HepG2 (cell line): ENCODE data around the gene MAML1. TPM values are rescaled to one million over a fixed set of nuclear protein-coding genes. Genes with fewer than 3 reads are reported as not detected.

Source experiments
- CEBPG ChIP-seq: IDR thresholded peaks from 2 replicates; pipeline ENCODE4 v1.6.1; 2016
- CHD2 ChIP-seq: IDR thresholded peaks from 2 replicates; pipeline ENCODE4 v1.6.1; 2011; ENCODE audit warnings: low read depth, low read length, improper control_type of control experiment
- DMAP1 ChIP-seq: IDR thresholded peaks from 2 replicates; pipeline ENCODE4 v1.6.1; 2016
- E2F2 ChIP-seq: sonication (generic); formaldehyde crosslinking; IDR thresholded peaks from 2 replicates; pipeline ENCODE4 v1.4.0; 2020; ENCODE audit warnings: missing genetic modification reagents, borderline replicate concordance
- GRHL1 ChIP-seq: sonication (generic); formaldehyde crosslinking; conservative IDR thresholded peaks from 2 replicates; pipeline ENCODE4 v1.8.0; 2022; ENCODE audit warnings: missing genetic modification reagents
- MAF1 ChIP-seq: sonication (generic); formaldehyde crosslinking; IDR thresholded peaks from 2 replicates; pipeline ENCODE4 v1.5.0; 2020; ENCODE audit warnings: missing genetic modification reagents, borderline replicate concordance
- MXD1 ChIP-seq: sonication (generic); formaldehyde crosslinking; IDR thresholded peaks from 2 replicates; pipeline ENCODE4 v1.4.0; 2020; ENCODE audit warnings: mild to moderate bottlenecking, missing genetic modification reagents
- POGZ ChIP-seq: sonication (generic); formaldehyde crosslinking; IDR thresholded peaks from 2 replicates; pipeline ENCODE4 v1.4.0; 2020; ENCODE audit warnings: mild to moderate bottlenecking, missing genetic modification reagents
- POLR2G ChIP-seq: fragments of 200-400 bp; formaldehyde crosslinking; IDR thresholded peaks from 2 replicates; pipeline ENCODE4 v1.6.1; 2018; ENCODE audit warnings: mild to moderate bottlenecking, low read depth, low read length, moderate library complexity
- PRPF4 ChIP-seq: fragments of 200-400 bp; formaldehyde crosslinking; IDR thresholded peaks from 2 replicates; pipeline ENCODE4 v1.6.1; 2016; ENCODE audit warnings: low read length, low read depth; ENCODE audit not compliant: poor library complexity, severe bottlenecking
- RFXAP ChIP-seq: sonication (generic); formaldehyde crosslinking; IDR thresholded peaks from 2 replicates; pipeline ENCODE4 v1.4.0; 2020; ENCODE audit warnings: missing genetic modification reagents, borderline replicate concordance
- SMARCE1 ChIP-seq: fragments of 450-650 bp; IDR thresholded peaks from 2 replicates; pipeline ENCODE4 v1.6.1; 2017; ENCODE audit warnings: borderline replicate concordance
- SRSF1 ChIP-seq: fragments of 200-400 bp; formaldehyde crosslinking; optimal IDR thresholded peaks from 2 replicates; pipeline ENCODE3; 2017; ENCODE audit warnings: mild to moderate bottlenecking, low read depth, low read length, moderate library complexity
- SRY ChIP-seq: sonication (generic); formaldehyde crosslinking; IDR thresholded peaks from 2 replicates; pipeline ENCODE4 v1.8.0; 2022; ENCODE audit warnings: mild to moderate bottlenecking, missing genetic modification reagents
- TFE3 ChIP-seq: IDR thresholded peaks from 2 replicates; pipeline ENCODE4 v1.6.1; 2016
- ZFP91 ChIP-seq: sonication (generic); formaldehyde crosslinking; IDR thresholded peaks from 2 replicates; pipeline ENCODE4 v1.9.0; 2022; ENCODE audit warnings: missing genetic modification reagents, mild to moderate bottlenecking, borderline replicate concordance
- ZNF17 ChIP-seq: sonication (generic); formaldehyde crosslinking; IDR thresholded peaks from 2 replicates; pipeline ENCODE4 v1.5.0; 2020; ENCODE audit warnings: mild to moderate bottlenecking, missing genetic modification reagents
- ZNF232 ChIP-seq: sonication (generic); formaldehyde crosslinking; IDR thresholded peaks from 2 replicates; pipeline ENCODE4 v1.4.0; 2020; ENCODE audit warnings: missing genetic modification reagents, borderline replicate concordance
- ZNF484 ChIP-seq: sonication (generic); formaldehyde crosslinking; IDR thresholded peaks from 2 replicates; pipeline ENCODE4 v1.5.1; 2020; ENCODE audit warnings: mild to moderate bottlenecking, low read depth, missing genetic modification reagents, borderline replicate concordance
- ZNF556 ChIP-seq: sonication (generic); formaldehyde crosslinking; IDR thresholded peaks from 2 replicates; pipeline ENCODE4 v1.4.0; 2020; ENCODE audit warnings: mild to moderate bottlenecking, missing genetic modification reagents, borderline replicate concordance
- ZNF572 ChIP-seq: sonication (generic); formaldehyde crosslinking; IDR thresholded peaks from 2 replicates; pipeline ENCODE4 v1.5.1; 2020; ENCODE audit warnings: mild to moderate bottlenecking, missing genetic modification reagents
- ZSCAN22 ChIP-seq: sonication (generic); formaldehyde crosslinking; IDR thresholded peaks from 2 replicates; pipeline ENCODE4 v1.4.0; 2020; ENCODE audit warnings: mild to moderate bottlenecking, missing genetic modification reagents
- polyA plus RNA-seq, 8 experiments: library from polyadenylated mRNA; depleted of rRNA in 3 of 8; stranded (reverse) in 7 of 8; unstranded in 1 of 8; fragments of >200 nt; fragmentation: Illumina TruSeq in 4 of 8; extraction: Trizol in 4 of 8; gene quantifications; 2 replicates each; pipeline versions ENCODE4 v1.2.1 to v1.2.3, GENCODE V29; 2011 to 2016; ENCODE audit warnings: low read depth in 4 of 8, missing spikeins in 1 of 8, mixed read lengths in 1 of 8; ENCODE audit not compliant: insufficient read depth in 1 of 8
- total RNA-seq, 5 experiments: library from RNA; depleted of rRNA; stranded (reverse); fragments of >200 nt; fragmentation: Illumina TruSeq; extraction: Trizol; gene quantifications; 2 replicates each; pipeline ENCODE4 v1.2.3, GENCODE V29; 2016; ENCODE audit warnings: low read depth in 1 of 5

Gene MAML1
- total and polyA plus RNA-seq, 2 of the 13 experiments (the other 11 are each of a cell fraction or from before 2014, with no cell fraction given): 10.0 to 10.8 TPM

GRCh38 chr5:179820483-179821297 is 88.1 kb downstream of the MAML1 start, which contains the start of gene SQSTM1 (continued):
- TF ChIP-seq MAF1 (no peak), CHD2 (no peak), RFXAP (no peak), DMAP1 (CRISPR knock-in tag) (peak; percentile 71), E2F2 (no peak), SMARCE1 (no peak), TFE3 (peak; percentile 62), ZNF17 (CRISPR knock-in tag) (no peak), ZNF484 (no peak), CEBPG (CRISPR knock-in tag) (no peak), ZNF572 (CRISPR knock-in tag) (no peak), SRSF1 (peak; percentile 3), POGZ (CRISPR knock-in tag) (no peak), SRY (CRISPR knock-in tag) (peak; percentile 93), GRHL1 (no peak), ZSCAN22 (no peak), POLR2G (peak; percentile 98), ZNF556 (peak; percentile 60; the same call in 1 of the 2 replicates), MXD1 (CRISPR knock-in tag) (no peak; the same call in none of the 2 replicates), ZFP91 (CRISPR knock-in tag) (no peak; the same call in 1 of the 2 replicates), PRPF4 (no peak), ZNF232 (CRISPR knock-in tag) (peak; percentile 53; the same call in 1 of the 2 replicates)
